HCT116 (cell line): Measurements from ENCODE around the gene ZNF653.

ENCODE experiments used
- CBX3 ChIP-seq: IDR thresholded peaks from 2 replicates; pipeline ENCODE4 v1.6.1; 2012; ENCODE audit warnings: low read depth
- EZH2 ChIP-seq: fragments of 200-600 bp; sonication (generic); IDR thresholded peaks from 2 replicates; pipeline ENCODE4 v1.6.1; 2017; ENCODE audit warnings: antibody characterized with exemption, mixed run types
- JUND ChIP-seq: IDR thresholded peaks from 2 replicates; pipeline ENCODE4 v1.6.1; 2012
- POLR2A ChIP-seq: IDR thresholded peaks from 2 replicates; pipeline ENCODE4 v1.7.0; 2011; ENCODE audit warnings: borderline replicate concordance; ENCODE audit not compliant: insufficient read depth, insufficient read length; ENCODE audit errors: extremely low read depth
- POLR2AphosphoS5 ChIP-seq: IDR thresholded peaks from 2 replicates; pipeline ENCODE4 v1.6.1; 2011; ENCODE audit warnings: mild to moderate bottlenecking, low read depth, low read length, moderate library complexity
- TCF7L2 ChIP-seq: IDR thresholded peaks from 2 replicates; pipeline ENCODE4 v1.7.0; 2011; ENCODE audit warnings: borderline replicate concordance, inconsistent platforms; ENCODE audit not compliant: insufficient read depth, insufficient read length; ENCODE audit errors: extremely low read depth
- ZNF274 ChIP-seq: fragments of 200-500 bp; sonication (Bioruptor generic); IDR thresholded peaks from 2 replicates; pipeline ENCODE4 v1.6.1; 2014; ENCODE audit warnings: mild to moderate bottlenecking, low read depth, low read length, inconsistent platforms
- TF ChIP-seq, protein P1 (sequence below), 3 experiments: fragments of 200-600 bp in 1 of 3; sonication (generic) in 1 of 3; IDR thresholded peaks in 2 of 3; conservative IDR thresholded peaks in 1 of 3; 2 replicates each; pipeline ENCODE4 v1.5.1; 2012 to 2017; ENCODE audit warnings: low read depth in 2 of 3, low read length in 2 of 3, antibody characterized with exemption in 1 of 3, borderline replicate concordance in 1 of 3, control low read depth in 1 of 3, mild to moderate bottlenecking in 1 of 3, mixed read lengths in 1 of 3, mixed run types in 1 of 3, moderate library complexity in 1 of 3; ENCODE audit not compliant: insufficient read depth in 1 of 3
- TF ChIP-seq, protein P2 (sequence below): IDR thresholded peaks from 2 replicates; pipeline ENCODE4 v1.6.1; 2012
- TF ChIP-seq, protein P3 (sequence below): IDR thresholded peaks from 2 replicates; pipeline ENCODE4 v1.6.1; 2012; ENCODE audit warnings: low read depth

DNA sequence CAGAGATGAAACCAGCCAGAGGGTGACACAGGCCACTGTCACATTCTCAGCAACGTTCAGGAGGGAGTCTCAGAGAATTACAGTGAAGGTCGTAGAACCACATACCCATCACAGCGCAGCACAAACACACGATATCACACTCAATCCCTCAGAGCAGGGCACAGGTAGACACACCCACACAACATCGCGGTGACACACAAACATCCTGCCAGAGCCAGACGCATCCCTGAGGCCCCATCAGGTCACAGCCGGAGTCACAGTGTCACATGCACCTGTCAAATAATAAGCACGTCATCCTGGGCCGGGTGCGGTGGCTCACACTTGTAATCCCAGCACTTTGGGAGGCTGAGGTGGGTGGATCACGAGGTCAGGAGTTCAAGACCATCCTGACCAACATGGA is 42.2 kb downstream of the ZNF653 start:
- no peak for TF ChIP-seq ZNF274
- TF ChIP-seq, protein P1, sequence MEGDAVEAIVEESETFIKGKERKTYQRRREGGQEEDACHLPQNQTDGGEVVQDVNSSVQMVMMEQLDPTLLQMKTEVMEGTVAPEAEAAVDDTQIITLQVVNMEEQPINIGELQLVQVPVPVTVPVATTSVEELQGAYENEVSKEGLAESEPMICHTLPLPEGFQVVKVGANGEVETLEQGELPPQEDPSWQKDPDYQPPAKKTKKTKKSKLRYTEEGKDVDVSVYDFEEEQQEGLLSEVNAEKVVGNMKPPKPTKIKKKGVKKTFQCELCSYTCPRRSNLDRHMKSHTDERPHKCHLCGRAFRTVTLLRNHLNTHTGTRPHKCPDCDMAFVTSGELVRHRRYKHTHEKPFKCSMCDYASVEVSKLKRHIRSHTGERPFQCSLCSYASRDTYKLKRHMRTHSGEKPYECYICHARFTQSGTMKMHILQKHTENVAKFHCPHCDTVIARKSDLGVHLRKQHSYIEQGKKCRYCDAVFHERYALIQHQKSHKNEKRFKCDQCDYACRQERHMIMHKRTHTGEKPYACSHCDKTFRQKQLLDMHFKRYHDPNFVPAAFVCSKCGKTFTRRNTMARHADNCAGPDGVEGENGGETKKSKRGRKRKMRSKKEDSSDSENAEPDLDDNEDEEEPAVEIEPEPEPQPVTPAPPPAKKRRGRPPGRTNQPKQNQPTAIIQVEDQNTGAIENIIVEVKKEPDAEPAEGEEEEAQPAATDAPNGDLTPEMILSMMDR (IDR thresholded peaks at IDR 0.05 in 2 of 3, conservative IDR thresholded peaks at IDR 0.05 in 1 of 3; ENCODE audit: borderline replicate concordance in 1 of 3, insufficient read depth in 1 of 3, low read depth in 2 of 3, low read length in 2 of 3) = no peak
- TF ChIP-seq POLR2AphosphoS5 = no peak
- TF ChIP-seq EZH2 = no peak
- TF ChIP-seq, protein P2, sequence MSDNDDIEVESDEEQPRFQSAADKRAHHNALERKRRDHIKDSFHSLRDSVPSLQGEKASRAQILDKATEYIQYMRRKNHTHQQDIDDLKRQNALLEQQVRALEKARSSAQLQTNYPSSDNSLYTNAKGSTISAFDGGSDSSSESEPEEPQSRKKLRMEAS = no peak
- TF ChIP-seq JUND = no peak
- no peak for TF ChIP-seq CBX3
- no peak for TF ChIP-seq TCF7L2
- no peak for TF ChIP-seq POLR2A
- TF ChIP-seq, protein P3, sequence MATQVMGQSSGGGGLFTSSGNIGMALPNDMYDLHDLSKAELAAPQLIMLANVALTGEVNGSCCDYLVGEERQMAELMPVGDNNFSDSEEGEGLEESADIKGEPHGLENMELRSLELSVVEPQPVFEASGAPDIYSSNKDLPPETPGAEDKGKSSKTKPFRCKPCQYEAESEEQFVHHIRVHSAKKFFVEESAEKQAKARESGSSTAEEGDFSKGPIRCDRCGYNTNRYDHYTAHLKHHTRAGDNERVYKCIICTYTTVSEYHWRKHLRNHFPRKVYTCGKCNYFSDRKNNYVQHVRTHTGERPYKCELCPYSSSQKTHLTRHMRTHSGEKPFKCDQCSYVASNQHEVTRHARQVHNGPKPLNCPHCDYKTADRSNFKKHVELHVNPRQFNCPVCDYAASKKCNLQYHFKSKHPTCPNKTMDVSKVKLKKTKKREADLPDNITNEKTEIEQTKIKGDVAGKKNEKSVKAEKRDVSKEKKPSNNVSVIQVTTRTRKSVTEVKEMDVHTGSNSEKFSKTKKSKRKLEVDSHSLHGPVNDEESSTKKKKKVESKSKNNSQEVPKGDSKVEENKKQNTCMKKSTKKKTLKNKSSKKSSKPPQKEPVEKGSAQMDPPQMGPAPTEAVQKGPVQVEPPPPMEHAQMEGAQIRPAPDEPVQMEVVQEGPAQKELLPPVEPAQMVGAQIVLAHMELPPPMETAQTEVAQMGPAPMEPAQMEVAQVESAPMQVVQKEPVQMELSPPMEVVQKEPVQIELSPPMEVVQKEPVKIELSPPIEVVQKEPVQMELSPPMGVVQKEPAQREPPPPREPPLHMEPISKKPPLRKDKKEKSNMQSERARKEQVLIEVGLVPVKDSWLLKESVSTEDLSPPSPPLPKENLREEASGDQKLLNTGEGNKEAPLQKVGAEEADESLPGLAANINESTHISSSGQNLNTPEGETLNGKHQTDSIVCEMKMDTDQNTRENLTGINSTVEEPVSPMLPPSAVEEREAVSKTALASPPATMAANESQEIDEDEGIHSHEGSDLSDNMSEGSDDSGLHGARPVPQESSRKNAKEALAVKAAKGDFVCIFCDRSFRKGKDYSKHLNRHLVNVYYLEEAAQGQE = no peak
